ENCODE data around the gene SNRPB.
"Not testable (repeated sequence)": the region's sequence is repeated elsewhere in the genome, so short reads cannot be mapped to it uniquely, and the experiment has no call there.

Gene SNRPB

DNA sequence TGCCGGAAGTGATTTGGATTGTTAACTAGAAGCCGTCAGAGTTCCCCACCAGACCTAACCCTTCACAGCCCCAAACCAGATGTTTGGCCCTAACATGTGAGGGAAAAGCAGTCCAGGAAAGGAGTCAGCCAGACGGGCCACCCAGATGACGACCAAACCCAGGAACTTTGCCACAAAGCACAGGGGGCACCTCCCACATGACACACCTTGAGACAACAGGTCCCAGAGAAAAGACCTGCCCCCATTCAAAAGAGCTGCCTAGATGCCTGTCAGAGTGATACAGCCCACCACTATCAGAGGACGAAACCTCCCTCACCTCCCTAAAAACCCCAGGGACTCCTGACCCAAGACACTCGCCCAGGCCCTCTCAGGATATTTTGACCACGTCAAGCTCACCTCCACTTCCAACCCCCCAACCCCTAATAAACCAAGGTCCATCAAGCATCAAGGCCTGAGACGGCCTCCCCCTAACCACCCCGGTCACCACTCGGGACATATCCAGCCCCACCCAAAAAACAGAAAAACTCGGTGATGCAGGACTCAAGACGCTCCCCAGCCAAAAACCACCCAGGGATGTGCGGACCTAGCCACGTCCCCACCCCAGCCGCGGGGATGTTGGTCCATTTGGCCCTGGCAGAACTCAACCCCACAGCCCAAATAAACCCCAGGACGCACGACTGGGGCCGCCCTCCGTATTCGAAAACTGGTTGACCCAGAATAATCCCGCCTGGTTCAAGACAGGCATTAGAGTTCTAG lies 37.5 kb upstream of the SNRPB start:
- no peaks in the 10 kb centered on the region for H3K36me3 ChIP-seq (ENCODE audit: control insufficient read depth, insufficient read depth, low read length)
- no peak for DNase-seq (ENCODE audit: low read depth, low spot score)
- H3K4me3 ChIP-seq (ENCODE audit: low read length) = peak overlapping the region; percentile 44; the same call in 1 of the 2 replicates
- no peak overlapping the region for H3K27ac ChIP-seq (ENCODE audit: low read length)
- no CpG with 5 or more reads among the region's 22 CpGs for WGBS (ENCODE audit: insufficient coverage, insufficient read length)
- no peaks in the 10 kb centered on the region for H3K4me1 ChIP-seq (ENCODE audit: control insufficient read depth, insufficient read depth, low read length)
- no peaks in the 10 kb centered on the region for H3K9me3 ChIP-seq (ENCODE audit: control insufficient read depth, insufficient read depth, low read length)
- H3K27me3 ChIP-seq (ENCODE audit: control insufficient read depth, insufficient read depth, low read length) = peaks cover 30% of the 10 kb centered on the region

GRCh38 chr20:2507464-2507863 lies 36.9 kb upstream of the SNRPB start:
- no peak for DNase-seq (ENCODE audit: low read depth, low spot score)
- no peaks in the 10 kb centered on the region for H3K36me3 ChIP-seq (ENCODE audit: control insufficient read depth, insufficient read depth, low read length)
- peaks cover 29% of the 10 kb centered on the region for H3K27me3 ChIP-seq (ENCODE audit: control insufficient read depth, insufficient read depth, low read length)
- H3K27ac ChIP-seq (ENCODE audit: low read length) = no peak overlapping the region
- WGBS (ENCODE audit: insufficient coverage, insufficient read length) = no CpG with 5 or more reads among the region's 5 CpGs
- no peaks in the 10 kb centered on the region for H3K9me3 ChIP-seq (ENCODE audit: control insufficient read depth, insufficient read depth, low read length)
- H3K4me3 ChIP-seq (ENCODE audit: low read length) = no peak overlapping the region
- no peaks in the 10 kb centered on the region for H3K4me1 ChIP-seq (ENCODE audit: control insufficient read depth, insufficient read depth, low read length)

DNA sequence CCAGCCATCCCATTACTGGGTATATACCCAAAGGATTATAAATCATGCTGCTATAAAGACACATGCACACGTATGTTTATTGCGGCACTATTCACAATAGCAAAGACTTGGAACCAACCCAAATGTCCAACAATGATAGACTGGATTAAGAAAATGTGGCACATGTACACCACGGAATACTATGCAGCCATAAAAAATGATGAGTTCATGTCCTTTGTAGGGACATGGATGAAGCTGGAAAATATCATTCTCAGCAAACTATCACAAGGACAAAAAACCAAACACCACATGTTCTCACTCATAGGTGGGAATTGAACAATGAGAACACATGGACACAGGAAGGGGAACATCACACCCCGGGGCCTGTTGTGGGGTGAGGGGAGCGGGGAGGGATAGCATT lies 35.8 kb upstream of the SNRPB start:
- WGBS (ENCODE audit: insufficient coverage, insufficient read length) = no CpG with 5 or more reads among the region's 5 CpGs
- DNase-seq (ENCODE audit: low read depth, low spot score); H3K4me3 ChIP-seq (ENCODE audit: low read length); H3K4me1 ChIP-seq (ENCODE audit: control insufficient read depth, insufficient read depth, low read length); H3K9me3 ChIP-seq (ENCODE audit: control insufficient read depth, insufficient read depth, low read length); H3K36me3 ChIP-seq (ENCODE audit: control insufficient read depth, insufficient read depth, low read length); H3K27ac ChIP-seq (ENCODE audit: low read length): not testable (repeated sequence)
- H3K27me3 ChIP-seq (ENCODE audit: control insufficient read depth, insufficient read depth, low read length) = peaks cover 27% of the 10 kb centered on the region

- whole genome bisulfite sequencing (ENCODE audit: insufficient coverage, insufficient read length) = no CpG with 5 or more reads among the region's 2 CpGs
- H3K27ac ChIP-seq (ENCODE audit: low read length); H3K4me3 ChIP-seq (ENCODE audit: low read length); DNase-seq (ENCODE audit: low read depth, low spot score); H3K4me1 ChIP-seq (ENCODE audit: control insufficient read depth, insufficient read depth, low read length); H3K9me3 ChIP-seq (ENCODE audit: control insufficient read depth, insufficient read depth, low read length); H3K36me3 ChIP-seq (ENCODE audit: control insufficient read depth, insufficient read depth, low read length): not testable (repeated sequence)
- H3K27me3 ChIP-seq (ENCODE audit: control insufficient read depth, insufficient read depth, low read length) = peaks cover 14% of the 10 kb centered on the region
Observed at GRCh38 chr20:2504803-2505202, 34.2 kb upstream of the SNRPB start.

DNA sequence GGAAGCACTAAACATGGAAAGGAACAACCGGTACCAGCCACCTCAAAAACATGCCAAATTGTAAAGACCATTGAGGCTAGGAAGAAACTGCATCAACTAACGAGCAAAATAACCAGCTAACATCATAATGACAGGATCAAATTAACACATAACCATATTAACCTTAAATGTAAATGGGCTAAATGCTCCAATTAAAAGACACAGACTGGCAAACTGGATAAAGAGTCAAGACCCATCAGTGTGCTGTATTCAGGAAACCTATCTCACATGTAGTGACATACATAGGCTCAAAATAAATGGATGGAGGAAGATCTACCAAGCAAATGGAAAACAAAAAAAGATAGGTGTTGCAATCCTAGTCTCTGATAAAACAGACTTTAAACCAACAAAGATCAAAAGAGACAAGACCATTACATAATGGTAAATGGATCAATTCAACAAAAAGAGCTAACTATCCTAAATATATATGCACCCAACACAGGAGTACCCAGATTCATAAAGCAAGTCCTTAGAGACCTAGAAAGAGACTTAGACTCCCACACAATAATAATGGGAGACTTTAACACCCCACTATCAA lies 32.3 kb upstream of the SNRPB start:
- not testable (repeated sequence) for H3K4me1 ChIP-seq (ENCODE audit: control insufficient read depth, insufficient read depth, low read length); H3K27ac ChIP-seq (ENCODE audit: low read length); H3K9me3 ChIP-seq (ENCODE audit: control insufficient read depth, insufficient read depth, low read length); H3K4me3 ChIP-seq (ENCODE audit: low read length); DNase-seq (ENCODE audit: low read depth, low spot score); H3K27me3 ChIP-seq (ENCODE audit: control insufficient read depth, insufficient read depth, low read length); H3K36me3 ChIP-seq (ENCODE audit: control insufficient read depth, insufficient read depth, low read length)
- no CpG with 5 or more reads among the region's 2 CpGs for WGBS (ENCODE audit: insufficient coverage, insufficient read length)

- DNase-seq (ENCODE audit: low read depth, low spot score) = no peak
- Histone ChIP-seq H3K4me1 (ENCODE audit: control insufficient read depth, insufficient read depth, low read length) (no peaks in the 10 kb centered on the region), H3K27me3 (ENCODE audit: control insufficient read depth, insufficient read depth, low read length) (no peaks in the 10 kb centered on the region), H3K36me3 (ENCODE audit: control insufficient read depth, insufficient read depth, low read length) (no peaks in the 10 kb centered on the region), H3K4me3 (ENCODE audit: low read length) (no peak overlapping the region), H3K9me3 (ENCODE audit: control insufficient read depth, insufficient read depth, low read length) (no peaks in the 10 kb centered on the region), H3K27ac (ENCODE audit: low read length) (no peak overlapping the region)
- no CpG with 5 or more reads among the region's 4 CpGs for WGBS (ENCODE audit: insufficient coverage, insufficient read length)
Observed at GRCh38 chr20:2485661-2486060, 15.1 kb upstream of the SNRPB start.

DNA sequence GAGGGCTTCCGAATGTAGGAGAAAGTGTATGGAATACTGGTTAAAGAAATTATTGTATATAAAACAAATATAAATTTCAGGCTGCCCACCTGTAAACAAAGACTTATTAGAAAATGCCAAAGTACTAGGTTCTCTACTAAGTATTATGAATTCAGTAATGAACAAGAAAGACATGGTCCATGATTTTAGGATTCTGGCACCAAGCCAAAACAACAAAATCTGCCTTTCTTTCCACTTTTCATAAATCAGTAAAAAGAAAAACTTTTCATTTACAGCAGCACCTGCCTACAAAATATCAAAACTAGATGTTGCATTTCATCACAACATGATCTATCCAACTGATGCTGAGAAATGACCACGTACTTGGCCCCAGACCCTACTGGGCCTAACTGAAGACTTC lies 14.5 kb upstream of the SNRPB start:
- no peaks in the 10 kb centered on the region for H3K9me3 ChIP-seq (ENCODE audit: control insufficient read depth, insufficient read depth, low read length)
- no peak overlapping the region for H3K4me3 ChIP-seq (ENCODE audit: low read length)
- H3K27me3 ChIP-seq (ENCODE audit: control insufficient read depth, insufficient read depth, low read length) = no peaks in the 10 kb centered on the region
- no CpG with 5 or more reads among the region's 2 CpGs for WGBS (ENCODE audit: insufficient coverage, insufficient read length)
- no peak for DNase-seq (ENCODE audit: low read depth, low spot score)
- H3K27ac ChIP-seq (ENCODE audit: low read length) = no peak overlapping the region
- H3K4me1 ChIP-seq (ENCODE audit: control insufficient read depth, insufficient read depth, low read length) = no peaks in the 10 kb centered on the region
- H3K36me3 ChIP-seq (ENCODE audit: control insufficient read depth, insufficient read depth, low read length) = no peaks in the 10 kb centered on the region

DNA sequence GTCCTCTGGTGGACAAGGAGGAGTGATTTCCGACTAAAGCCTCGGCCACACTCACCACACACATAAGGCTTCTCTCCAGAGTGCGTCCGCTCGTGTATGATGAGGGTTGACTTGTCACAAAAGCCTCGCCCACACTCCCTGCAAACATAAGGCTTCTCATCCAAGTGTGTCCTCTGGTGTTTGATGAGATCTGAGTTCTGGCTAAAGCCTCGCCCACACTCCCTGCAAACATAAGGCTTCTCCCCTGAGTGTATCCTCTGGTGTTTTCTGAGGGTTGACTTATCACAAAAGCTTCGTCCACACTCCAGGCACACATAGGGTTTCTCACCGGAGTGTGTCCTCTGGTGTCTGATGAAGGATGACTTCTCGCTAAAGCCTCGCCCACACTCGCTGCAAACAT lies 12.9 kb upstream of the SNRPB start:
- no peak overlapping the region for H3K4me3 ChIP-seq (ENCODE audit: low read length)
- no peaks in the 10 kb centered on the region for H3K9me3 ChIP-seq (ENCODE audit: control insufficient read depth, insufficient read depth, low read length)
- H3K4me1 ChIP-seq (ENCODE audit: control insufficient read depth, insufficient read depth, low read length) = no peaks in the 10 kb centered on the region
- H3K27ac ChIP-seq (ENCODE audit: low read length) = no peak overlapping the region
- WGBS (ENCODE audit: insufficient coverage, insufficient read length) = no CpG with 5 or more reads among the region's 12 CpGs
- no peaks in the 10 kb centered on the region for H3K27me3 ChIP-seq (ENCODE audit: control insufficient read depth, insufficient read depth, low read length)
- H3K36me3 ChIP-seq (ENCODE audit: control insufficient read depth, insufficient read depth, low read length) = no peaks in the 10 kb centered on the region
- DNase-seq (ENCODE audit: low read depth, low spot score) = no peak

DNA sequence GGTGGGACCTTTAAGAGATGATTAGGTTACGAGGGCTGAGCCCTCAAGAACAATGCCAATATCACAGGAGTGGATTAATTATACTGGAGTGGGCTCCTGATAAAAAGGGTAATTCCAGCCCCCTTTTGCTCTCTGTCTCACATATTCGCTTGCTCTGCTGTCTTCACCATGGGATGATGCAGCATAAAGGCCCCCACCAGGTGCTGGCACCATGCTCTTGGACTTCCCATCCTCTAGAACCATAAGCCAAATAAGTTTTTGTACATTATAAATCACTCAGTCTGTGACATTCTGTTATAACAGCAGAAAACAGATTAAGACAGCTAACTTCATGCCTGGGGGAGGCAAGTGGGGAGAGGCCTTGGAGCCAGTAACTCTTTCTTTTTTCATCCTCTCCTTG lies 9.8 kb upstream of the SNRPB start:
- H3K27ac ChIP-seq (ENCODE audit: low read length) = no peak overlapping the region
- no peaks in the 10 kb centered on the region for H3K4me1 ChIP-seq (ENCODE audit: control insufficient read depth, insufficient read depth, low read length)
- no peaks in the 10 kb centered on the region for H3K27me3 ChIP-seq (ENCODE audit: control insufficient read depth, insufficient read depth, low read length)
- WGBS (ENCODE audit: insufficient coverage, insufficient read length) = no CpG with 5 or more reads among the region's 2 CpGs
- no peaks in the 10 kb centered on the region for H3K36me3 ChIP-seq (ENCODE audit: control insufficient read depth, insufficient read depth, low read length)
- no peak overlapping the region for H3K4me3 ChIP-seq (ENCODE audit: low read length)
- H3K9me3 ChIP-seq (ENCODE audit: control insufficient read depth, insufficient read depth, low read length) = no peaks in the 10 kb centered on the region
- DNase-seq (ENCODE audit: low read depth, low spot score) = no peak

GRCh38 chr20:2476742-2477615 lies 6.4 kb upstream of the SNRPB start:
- H3K27ac ChIP-seq (ENCODE audit: low read length) = no peak overlapping the region
- DNase-seq (ENCODE audit: low read depth, low spot score) = no peak
- no peaks in the 10 kb centered on the region for H3K36me3 ChIP-seq (ENCODE audit: control insufficient read depth, insufficient read depth, low read length)

More at GRCh38 chr20:2476742-2477615, 6.4 kb upstream of the SNRPB start:
- WGBS (ENCODE audit: insufficient coverage, insufficient read length) = no CpG with 5 or more reads among the region's 5 CpGs
- Histone ChIP-seq H3K27me3 (ENCODE audit: control insufficient read depth, insufficient read depth, low read length) (no peaks in the 10 kb centered on the region), H3K9me3 (ENCODE audit: control insufficient read depth, insufficient read depth, low read length) (no peaks in the 10 kb centered on the region), H3K4me3 (ENCODE audit: low read length) (no peak overlapping the region), H3K4me1 (ENCODE audit: control insufficient read depth, insufficient read depth, low read length) (no peaks in the 10 kb centered on the region)
